SK-N-SH (cell line): ENCODE measurements around the gene LYL1. TPM values are rescaled to one million over a fixed set of nuclear protein-coding genes. Genes with fewer than 3 reads are reported as not detected.

Source experiments
- CTCF ChIA-PET: fragments of 300-600, 350-600 bp; formaldehyde crosslinking; extraction: SDS; loops from one replicate; lab custom pipeline; 2021; lab: Yijun Ruan, JAX
- POLR2A ChIA-PET: fragments of 350-600 bp; sonication (Branson Sonifier 250); formaldehyde crosslinking; extraction: SDS; loops from one replicate; lab custom pipeline; 2020; ENCODE audit warnings: antibody characterized with exemption, inconsistent platforms; lab: Yijun Ruan, JAX
- DNase-seq: peaks from one replicate; pipeline ENCODE4 v3.0.0; 2012
- H2AFZ ChIP-seq: fragments of 200-600 bp; sonication (generic); 2 replicates; pipeline ENCODE4 v1.8.1; 2016; ENCODE audit warnings: antibody characterized with exemption, mild to moderate bottlenecking, low read depth
- H3F3A ChIP-seq: fragments of 200-600 bp; sonication (generic); replicated peaks from 2 replicates; pipeline ENCODE3; 2016; ENCODE audit warnings: antibody characterized with exemption, mild to moderate bottlenecking; ENCODE audit not compliant: insufficient read depth
- H3K27ac ChIP-seq, 2 experiments: fragments of 200-500 bp in 1 of 2; fragments of 200-600 bp in 1 of 2; sonication (Bioruptor generic) in 1 of 2; sonication (generic), shearing (Covaris generic) in 1 of 2; 2 replicates each; pipeline versions ENCODE4 v1.5.1 to v1.6.1; 2014 to 2016; ENCODE audit warnings: low read depth in 2 of 2, inconsistent platforms in 1 of 2, low read length in 1 of 2, mild to moderate bottlenecking in 1 of 2, mixed read lengths in 1 of 2
- H3K27me3 ChIP-seq: fragments of 200-600 bp; sonication (generic), shearing (Covaris generic); 2 replicates; pipeline ENCODE4 v1.6.1; 2016; ENCODE audit warnings: mixed run types; ENCODE audit not compliant: insufficient read depth
- H3K36me3 ChIP-seq, 2 experiments: fragments of 200-500 bp in 1 of 2; fragments of 200-600 bp in 1 of 2; sonication (Bioruptor generic) in 1 of 2; sonication (generic) in 1 of 2; replicated peaks in 1 of 2; 2 replicates each; pipeline versions ENCODE3 to v1.5.1; 2014 to 2016; ENCODE audit warnings: low read length in 1 of 2, mild to moderate bottlenecking in 1 of 2; ENCODE audit not compliant: insufficient read depth in 2 of 2, control insufficient read depth in 1 of 2
- H3K4me1 ChIP-seq, 2 experiments: fragments of 200-500 bp in 1 of 2; fragments of 200-600 bp in 1 of 2; sonication (Bioruptor generic) in 1 of 2; sonication (generic), shearing (Covaris generic) in 1 of 2; 2 replicates each; pipeline versions ENCODE4 v1.5.1 to v1.6.1; 2014 to 2016; ENCODE audit warnings: low read depth in 1 of 2, low read length in 1 of 2, mixed run types in 1 of 2; ENCODE audit not compliant: insufficient read depth in 2 of 2, control insufficient read depth in 1 of 2
- H3K4me2 ChIP-seq: fragments of 200-600 bp; sonication (generic), shearing (Covaris generic); 2 replicates; pipeline ENCODE4 v1.6.1; 2017; ENCODE audit warnings: mixed run types
- H3K4me3 ChIP-seq, 2 experiments: fragments of 200-500 bp in 1 of 2; fragments of 200-600 bp in 1 of 2; sonication (Bioruptor generic) in 1 of 2; sonication (generic), shearing (Covaris generic) in 1 of 2; 2 replicates each; pipeline versions ENCODE4 v1.5.1 to v1.8.1; 2014 to 2016; ENCODE audit warnings: low read depth in 2 of 2, inconsistent platforms in 1 of 2, low read length in 1 of 2, mild to moderate bottlenecking in 1 of 2, mixed read lengths in 1 of 2, moderate library complexity in 1 of 2
- H3K79me2 ChIP-seq: fragments of 200-600 bp; sonication (generic); 2 replicates; pipeline ENCODE4 v1.8.1; 2017; ENCODE audit warnings: mild to moderate bottlenecking; ENCODE audit not compliant: insufficient read depth
- H3K9ac ChIP-seq: fragments of 200-600 bp; sonication (generic); 2 replicates; pipeline ENCODE4 v1.6.1; 2017; ENCODE audit warnings: mixed run types
- H3K9me2 ChIP-seq: fragments of 200-600 bp; sonication (generic); 2 replicates; pipeline ENCODE4 v1.6.1; 2017; ENCODE audit warnings: mixed run types
- H3K9me3 ChIP-seq: fragments of 200-600 bp; sonication (generic); 2 replicates; pipeline ENCODE4 v1.6.1; 2017; ENCODE audit warnings: mixed run types, mild to moderate bottlenecking, moderate library complexity
- H4K20me1 ChIP-seq: fragments of 200-600 bp; sonication (generic); 2 replicates; pipeline ENCODE4 v1.6.1; 2017; ENCODE audit warnings: mild to moderate bottlenecking, mixed run types; ENCODE audit not compliant: insufficient read depth
- ELF1 ChIP-seq: IDR thresholded peaks from 2 replicates; pipeline ENCODE4 v1.4.0; 2012
- EP300 ChIP-seq, 2 experiments: IDR thresholded peaks; 2 replicates each; pipeline versions ENCODE4 v1.4.0 to v1.6.1; 2012; ENCODE audit warnings: borderline replicate concordance in 1 of 2, low read depth in 1 of 2, low read length in 1 of 2
- EZH2phosphoT487 ChIP-seq: fragments of 200-600 bp; sonication (generic); IDR thresholded peaks from 2 replicates; pipeline ENCODE4 v1.6.1; 2017; ENCODE audit warnings: low read depth, mixed run types, mild to moderate bottlenecking, antibody characterized with exemption, moderate library complexity, borderline replicate concordance
- GABPA ChIP-seq: IDR thresholded peaks from 2 replicates; pipeline ENCODE4 v1.4.0; 2012; ENCODE audit warnings: low read depth, mild to moderate bottlenecking
- GATA2 ChIP-seq: sonication (generic); formaldehyde crosslinking; IDR thresholded peaks from 2 replicates; pipeline ENCODE4 v1.5.0; 2020; ENCODE audit warnings: mild to moderate bottlenecking, missing genetic modification reagents
- MEF2A ChIP-seq: IDR thresholded peaks from 2 replicates; pipeline ENCODE4 v1.4.0; 2012; ENCODE audit warnings: low read depth, borderline replicate concordance
- RFX5 ChIP-seq: IDR thresholded peaks from 2 replicates; pipeline ENCODE4 v1.6.1; 2012; ENCODE audit warnings: mild to moderate bottlenecking, improper control_type of control experiment, low read length
- SIN3A ChIP-seq: IDR thresholded peaks from 2 replicates; pipeline ENCODE4 v1.6.1; 2012; ENCODE audit warnings: low read depth, mild to moderate bottlenecking, low read length, moderate library complexity, borderline replicate concordance
- SMC3 ChIP-seq: IDR thresholded peaks from 2 replicates; pipeline ENCODE4 v1.6.1; 2012; ENCODE audit warnings: low read depth, low read length, improper control_type of control experiment
- TCF12 ChIP-seq: IDR thresholded peaks from 2 replicates; pipeline ENCODE4 v1.4.0; 2012
- TEAD4 ChIP-seq: IDR thresholded peaks from 2 replicates; pipeline ENCODE4 v1.4.0; 2012; ENCODE audit warnings: mild to moderate bottlenecking, borderline replicate concordance; ENCODE audit not compliant: insufficient read depth
- ZBTB33 ChIP-seq: IDR thresholded peaks from 2 replicates; pipeline ENCODE4 v1.4.0; 2012; ENCODE audit warnings: low read depth, borderline replicate concordance
- WGBS: methylation state at CpG from one replicate; pipeline ENCODE4 v1.1.6; 2017; ENCODE audit warnings: low lambda C conversion rate; 5-methylcytosine and 5-hydroxymethylcytosine counted together
- polyA plus RNA-seq, 3 experiments: library from polyadenylated mRNA; depleted of rRNA; stranded (reverse); fragments of >200 nt; gene quantifications; 2 replicates each; pipeline ENCODE4 v1.2.3, GENCODE V29; 2012
- TF ChIP-seq, protein P1 (sequence below): IDR thresholded peaks from 2 replicates; pipeline ENCODE4; 2012
- TF ChIP-seq, protein P2 (sequence below): IDR thresholded peaks from 2 replicates; pipeline ENCODE4 v1.4.0; 2012; ENCODE audit warnings: low read depth
- TF ChIP-seq, protein P3 (sequence below): fragments of 150-350 bp; IDR thresholded peaks from 2 replicates; pipeline ENCODE4 v1.6.1; 2017; ENCODE audit warnings: antibody characterized with exemption, low read length, low read depth, borderline replicate concordance

LYL1 gene
- polyA plus RNA-seq, 1 of the 3 experiments (the other 2 are of a cell fraction), result 2.2 TPM

DNA sequence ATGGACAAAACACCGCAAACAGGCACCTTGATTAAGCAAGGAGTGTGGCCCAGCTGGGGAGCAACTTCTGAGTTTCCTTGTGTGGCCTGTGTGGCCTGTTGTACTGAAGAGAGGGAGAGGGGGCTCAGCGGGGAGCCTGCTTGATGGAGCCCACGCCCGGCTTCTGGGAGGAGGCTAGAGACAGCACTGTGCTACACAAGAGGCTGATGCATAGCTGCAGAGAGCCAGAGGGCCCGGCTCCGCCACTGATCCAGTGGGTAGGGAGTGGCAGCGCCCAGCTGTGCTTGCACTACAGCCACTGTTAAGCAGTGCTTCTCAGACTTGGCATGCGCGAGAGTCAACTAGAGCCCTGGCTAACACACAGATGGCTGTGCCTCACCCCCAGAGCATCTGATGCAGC is 19.0 kb downstream of the LYL1 start:
- peaks cover 10 to 21% of the 10 kb centered on the region in 2 experiments; a peak in 3 of 4 replicates for H3K4me1 ChIP-seq
- no peak overlapping the region for H2AFZ ChIP-seq
- DNase-seq, result no peak
- no peaks in the 10 kb centered on the region for H4K20me1 ChIP-seq
- no peak overlapping the region for H3K9ac ChIP-seq
- H3K79me2 ChIP-seq, result no peaks in the 10 kb centered on the region
- H3K4me2 ChIP-seq, result no peak overlapping the region
- no peaks in the 10 kb centered on the region for H3F3A ChIP-seq
- peaks cover 13 to 40% of the 10 kb centered on the region in 2 experiments for H3K36me3 ChIP-seq
- no peak overlapping the region for H3K27ac ChIP-seq
- H3K27me3 ChIP-seq, result no peaks in the 10 kb centered on the region
- H3K9me2 ChIP-seq, result no peaks in the 10 kb centered on the region
- no peak for TF ChIP-seq GATA2 (CRISPR knock-in tag)
- TF ChIP-seq TCF12, result no peak
- TF ChIP-seq, protein P1, sequence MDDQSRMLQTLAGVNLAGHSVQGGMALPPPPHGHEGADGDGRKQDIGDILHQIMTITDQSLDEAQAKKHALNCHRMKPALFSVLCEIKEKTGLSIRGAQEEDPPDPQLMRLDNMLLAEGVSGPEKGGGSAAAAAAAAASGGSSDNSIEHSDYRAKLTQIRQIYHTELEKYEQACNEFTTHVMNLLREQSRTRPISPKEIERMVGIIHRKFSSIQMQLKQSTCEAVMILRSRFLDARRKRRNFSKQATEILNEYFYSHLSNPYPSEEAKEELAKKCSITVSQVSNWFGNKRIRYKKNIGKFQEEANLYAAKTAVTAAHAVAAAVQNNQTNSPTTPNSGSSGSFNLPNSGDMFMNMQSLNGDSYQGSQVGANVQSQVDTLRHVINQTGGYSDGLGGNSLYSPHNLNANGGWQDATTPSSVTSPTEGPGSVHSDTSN, result no peak
- no peak for TF ChIP-seq RFX5
- no peak for TF ChIP-seq EP300 (IDR thresholded peaks at IDR 0.05; ENCODE audit: borderline replicate concordance in 1 of 2, low read depth in 1 of 2, low read length in 1 of 2)
- H3K4me3 ChIP-seq, result no peak overlapping the region
- CTCF ChIA-PET, result interaction anchor here (1.2 to 35.2 kb wide), 6 partner anchors 9 to 118 kb away, joined by 3 to 506 read pairs (median 14); no protein-coding TSS in a partner anchor
- H3K9me3 ChIP-seq, result no peaks in the 10 kb centered on the region
- POLR2A ChIA-PET, result no interaction called here
- WGBS, result 100% methylated on average over 2 of the region's 9 CpGs

GRCh38 chr19:13083008-13083404 is 19.7 kb downstream of the LYL1 start:
- CTCF ChIA-PET, result interaction anchor here (0.7 to 35.2 kb wide), 9 partner anchors 10 to 118 kb away, joined by 3 to 506 read pairs (median 6); no protein-coding TSS in a partner anchor
- no peaks in the 10 kb centered on the region for H3K9me3 ChIP-seq
- H3K27me3 ChIP-seq, result no peaks in the 10 kb centered on the region
- 86% methylated on average over 6 of the region's 7 CpGs for WGBS
- no peak overlapping the region for H2AFZ ChIP-seq
- no peaks in the 10 kb centered on the region for H3K9me2 ChIP-seq
- POLR2A ChIA-PET, result interaction anchor here (0.6 kb wide), 1 partner anchor 22 kb away, joined by 3 read pairs; no protein-coding TSS in a partner anchor
- no peaks in the 10 kb centered on the region for H4K20me1 ChIP-seq
- H3K27ac ChIP-seq, result no peak overlapping the region; a peak in 1 of 4 replicates
- no peaks in the 10 kb centered on the region for H3K79me2 ChIP-seq
- no peak for TF ChIP-seq RFX5
- TF ChIP-seq GABPA, result no peak
- no peak for TF ChIP-seq SIN3A
- TF ChIP-seq ZBTB33, result no peak
- TF ChIP-seq, protein P2, sequence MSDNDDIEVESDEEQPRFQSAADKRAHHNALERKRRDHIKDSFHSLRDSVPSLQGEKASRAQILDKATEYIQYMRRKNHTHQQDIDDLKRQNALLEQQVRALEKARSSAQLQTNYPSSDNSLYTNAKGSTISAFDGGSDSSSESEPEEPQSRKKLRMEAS, result no peak
- no peak for TF ChIP-seq ELF1
- no peak for TF ChIP-seq MEF2A
- no peak for TF ChIP-seq GATA2 (CRISPR knock-in tag)
- no peak for TF ChIP-seq EP300 (IDR thresholded peaks at IDR 0.05; ENCODE audit: borderline replicate concordance in 1 of 2, low read depth in 1 of 2, low read length in 1 of 2)
- TF ChIP-seq, protein P3, sequence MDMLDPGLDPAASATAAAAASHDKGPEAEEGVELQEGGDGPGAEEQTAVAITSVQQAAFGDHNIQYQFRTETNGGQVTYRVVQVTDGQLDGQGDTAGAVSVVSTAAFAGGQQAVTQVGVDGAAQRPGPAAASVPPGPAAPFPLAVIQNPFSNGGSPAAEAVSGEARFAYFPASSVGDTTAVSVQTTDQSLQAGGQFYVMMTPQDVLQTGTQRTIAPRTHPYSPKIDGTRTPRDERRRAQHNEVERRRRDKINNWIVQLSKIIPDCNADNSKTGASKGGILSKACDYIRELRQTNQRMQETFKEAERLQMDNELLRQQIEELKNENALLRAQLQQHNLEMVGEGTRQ, result no peak
- TF ChIP-seq SMC3, result no peak
- TF ChIP-seq EZH2phosphoT487, result no peak
- no peak for TF ChIP-seq TEAD4
- peaks cover 10 to 27% of the 10 kb centered on the region in 2 experiments; a peak in 3 of 4 replicates for H3K4me1 ChIP-seq
- no peak overlapping the region for H3K4me2 ChIP-seq
- H3K9ac ChIP-seq, result no peak overlapping the region
- H3K4me3 ChIP-seq, result no peak overlapping the region
- H3K36me3 ChIP-seq, result peaks cover 13 to 40% of the 10 kb centered on the region in 2 experiments
- no peak for DNase-seq
- no peaks in the 10 kb centered on the region for H3F3A ChIP-seq
